ENCODE data around the gene VEGFB. TPM values are rescaled to one million over a fixed set of nuclear protein-coding genes. Genes with fewer than 3 reads are reported as not detected.

The VEGFB gene
- total RNA-seq, 2 donors from 2014 or later = 25.9 to 59.5 TPM

GRCh38 chr11:64246871-64247728 lies 12.7 kb downstream of the VEGFB start, which contains the start of gene PPP1R14B:
TSS of gene PPP1R14B (minus strand) at chr11:64246943. CDS start at chr11:64246673, 270 bp downstream.
- Histone ChIP-seq H3K27me3 (no peaks in the 10 kb centered on the region), H3K9me3 (no peaks in the 10 kb centered on the region), H3K9ac (ENCODE audit: low read depth in 2 of 2, low read length in 2 of 2) (peak within 1 kb of the TSS; percentile 92 to 100), H3K27ac (peak within 1 kb of the TSS; percentile 90), H3K4me1 (peaks cover 4% of the 10 kb centered on the region), H3K4me3 (peak within 1 kb of the TSS; percentile 68), H3K36me3 (no peaks in the 10 kb centered on the region)
- peak; percentile 90 for DNase-seq
- intact Hi-C loops (cut with DNase I) = no loop called here
- TF ChIP-seq, protein P1, sequence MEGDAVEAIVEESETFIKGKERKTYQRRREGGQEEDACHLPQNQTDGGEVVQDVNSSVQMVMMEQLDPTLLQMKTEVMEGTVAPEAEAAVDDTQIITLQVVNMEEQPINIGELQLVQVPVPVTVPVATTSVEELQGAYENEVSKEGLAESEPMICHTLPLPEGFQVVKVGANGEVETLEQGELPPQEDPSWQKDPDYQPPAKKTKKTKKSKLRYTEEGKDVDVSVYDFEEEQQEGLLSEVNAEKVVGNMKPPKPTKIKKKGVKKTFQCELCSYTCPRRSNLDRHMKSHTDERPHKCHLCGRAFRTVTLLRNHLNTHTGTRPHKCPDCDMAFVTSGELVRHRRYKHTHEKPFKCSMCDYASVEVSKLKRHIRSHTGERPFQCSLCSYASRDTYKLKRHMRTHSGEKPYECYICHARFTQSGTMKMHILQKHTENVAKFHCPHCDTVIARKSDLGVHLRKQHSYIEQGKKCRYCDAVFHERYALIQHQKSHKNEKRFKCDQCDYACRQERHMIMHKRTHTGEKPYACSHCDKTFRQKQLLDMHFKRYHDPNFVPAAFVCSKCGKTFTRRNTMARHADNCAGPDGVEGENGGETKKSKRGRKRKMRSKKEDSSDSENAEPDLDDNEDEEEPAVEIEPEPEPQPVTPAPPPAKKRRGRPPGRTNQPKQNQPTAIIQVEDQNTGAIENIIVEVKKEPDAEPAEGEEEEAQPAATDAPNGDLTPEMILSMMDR (IDR thresholded peaks at IDR 0.05) = no peak

DNA sequence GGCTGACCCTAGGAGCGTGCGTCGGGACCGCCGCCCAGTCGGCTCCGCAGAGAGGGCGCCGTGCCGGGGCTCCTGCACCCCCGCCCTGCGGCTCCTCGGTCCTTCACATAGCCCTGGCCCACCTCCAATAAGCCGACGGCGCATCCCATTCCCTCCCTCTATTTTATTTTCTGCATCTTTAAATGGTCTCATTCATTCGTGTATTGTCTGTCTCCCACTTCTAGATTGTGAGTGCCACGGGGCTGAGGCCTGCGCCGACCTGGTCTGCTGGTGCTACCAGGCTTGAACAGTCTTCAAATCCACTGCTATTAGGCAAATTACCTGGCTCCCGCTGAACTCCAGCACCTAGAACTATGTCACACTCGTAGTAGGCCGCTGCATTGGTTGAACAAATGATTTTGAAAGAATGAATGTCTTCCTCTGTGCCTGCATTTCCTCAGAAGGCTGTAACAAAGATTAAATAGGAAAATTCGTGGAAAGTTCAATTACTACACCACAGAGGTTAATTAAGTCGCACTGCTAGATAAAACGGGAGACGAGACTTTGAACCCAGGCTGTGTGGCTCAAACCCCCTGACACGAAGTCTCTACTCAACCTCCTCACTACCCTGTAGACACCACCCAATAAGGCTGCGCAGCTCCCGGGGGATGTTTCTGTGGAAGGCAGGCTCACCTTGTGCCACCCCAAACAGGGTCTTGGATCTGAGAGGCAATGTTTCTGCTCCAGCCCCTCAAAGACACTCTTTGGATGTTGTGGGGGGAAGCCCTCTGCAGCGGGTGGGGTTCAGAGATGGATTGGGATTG lies 13.5 kb downstream of the VEGFB start:
- Histone ChIP-seq H3K9me3 (no peaks in the 10 kb centered on the region), H3K4me3 (peak overlapping the region; percentile 59), H3K27me3 (no peaks in the 10 kb centered on the region), H3K36me3 (no peaks in the 10 kb centered on the region), H3K9ac (ENCODE audit: low read depth in 2 of 2, low read length in 2 of 2) (peak overlapping the region; percentile 60 to 91), H3K27ac (peak overlapping the region; percentile 90), H3K4me1 (peaks cover 3% of the 10 kb centered on the region)
- TF ChIP-seq, protein P1 (IDR thresholded peaks at IDR 0.05) = no peak
- intact Hi-C loops (cut with DNase I) = no loop called here
- DNase-seq = no peak

DNA sequence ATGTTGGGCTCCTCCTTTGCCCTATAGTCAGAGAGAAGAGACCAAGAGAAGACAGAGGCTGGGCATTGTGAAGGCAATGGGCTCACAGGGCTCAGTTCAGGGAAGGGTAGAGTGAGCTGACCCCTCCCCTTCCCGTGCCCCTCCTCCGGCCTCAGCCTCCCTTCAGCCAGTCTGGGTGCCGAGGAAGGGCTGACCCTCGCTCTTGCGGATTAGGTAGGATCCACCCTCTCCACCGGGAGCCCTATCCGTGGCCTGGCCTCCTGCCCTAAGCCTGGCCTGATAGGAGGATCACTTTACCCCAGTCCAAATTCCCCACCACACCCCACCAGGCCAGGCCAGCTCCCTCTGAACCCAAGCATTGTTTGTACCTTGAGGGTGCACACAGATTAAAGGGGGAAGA lies 14.2 kb downstream of the VEGFB start:
- DNase-seq = no peak
- Histone ChIP-seq H3K9me3 (no peaks in the 10 kb centered on the region), H3K36me3 (no peaks in the 10 kb centered on the region), H3K27me3 (no peaks in the 10 kb centered on the region), H3K9ac (ENCODE audit: low read depth in 2 of 2, low read length in 2 of 2) (peak overlapping the region in 1 of 2 donors; percentile 91), H3K27ac (no peak overlapping the region), H3K4me1 (peaks cover 9% of the 10 kb centered on the region), H3K4me3 (no peak overlapping the region)
- intact Hi-C loops (cut with DNase I) = no loop called here
- TF ChIP-seq, protein P1 (IDR thresholded peaks at IDR 0.05) = no peak

- intact Hi-C loops (cut with DNase I) = no loop called here
- peak overlapping the region in 1 of 2 donors; percentile 12 for H3K9ac ChIP-seq (ENCODE audit: low read depth in 2 of 2, low read length in 2 of 2)
- peaks cover 9% of the 10 kb centered on the region for H3K4me1 ChIP-seq
- H3K9me3 ChIP-seq = no peaks in the 10 kb centered on the region
- DNase-seq = no peak
- no peaks in the 10 kb centered on the region for H3K27me3 ChIP-seq
- H3K36me3 ChIP-seq = no peaks in the 10 kb centered on the region
- no peak overlapping the region for H3K27ac ChIP-seq
- no peak overlapping the region for H3K4me3 ChIP-seq
- TF ChIP-seq, protein P1 (IDR thresholded peaks at IDR 0.05) = no peak
These were observed 14.7 kb downstream of the VEGFB start for GRCh38 chr11:64249038-64249437.

GRCh38 chr11:64249563-64250414 lies 15.4 kb downstream of the VEGFB start:
- Histone ChIP-seq H3K9me3 (no peaks in the 10 kb centered on the region), H3K4me1 (peaks cover 9% of the 10 kb centered on the region), H3K9ac (ENCODE audit: low read depth in 2 of 2, low read length in 2 of 2) (no peak overlapping the region), H3K27ac (no peak overlapping the region), H3K4me3 (no peak overlapping the region), H3K27me3 (no peaks in the 10 kb centered on the region), H3K36me3 (peaks cover 5% of the 10 kb centered on the region)
- intact Hi-C loops (cut with DNase I) = no loop called here
- DNase-seq = no peak
- TF ChIP-seq, protein P1 (IDR thresholded peaks at IDR 0.05) = no peak
